Measurements from ENCODE around the gene POU6F2.

GRCh38 chr7:39432807-39433416 is 455.2 kb downstream of the POU6F2 start:
- no peak for TF ChIP-seq CTCF (conservative IDR thresholded peaks at IDR 0.05 in 1 of 2, IDR thresholded peaks at IDR 0.05 in 1 of 2; ENCODE audit: low read depth in 1 of 2, low read length in 2 of 2)
- no peak for TF ChIP-seq EZH2 (IDR thresholded peaks at IDR 0.05; ENCODE audit: low read length, missing control alignments)

Measured in fibroblast of lung (primary cell).